Gastroesophageal sphincter (tissue), 3 donors: Measurements from ENCODE around the gene CLMP.

ENCODE experiments used
- EP300 ChIP-seq: sonication (generic); formaldehyde crosslinking; IDR thresholded peaks from one replicate; pipeline ENCODE4 v1.6.1; 2017; ENCODE audit warnings: antibody characterized with exemption, mild to moderate bottlenecking
- POLR2A ChIP-seq, 2 donors: fragments of 450-650 bp; IDR thresholded peaks; one replicate each; pipeline ENCODE4 v1.6.1; 2017; ENCODE audit warnings: antibody characterized with exemption in 2 of 2, mild to moderate bottlenecking in 2 of 2, moderate library complexity in 1 of 2
- POLR2AphosphoS5 ChIP-seq: sonication (generic); formaldehyde crosslinking; IDR thresholded peaks from one replicate; pipeline ENCODE4 v1.6.1; 2017; ENCODE audit warnings: antibody characterized with exemption
- TF ChIP-seq, protein P1 (sequence below), 4 experiments: fragments of 200-600 bp in 2 of 4; fragments of 450-650 bp in 2 of 4; sonication (generic) in 1 of 4; IDR thresholded peaks; one replicate each; pipeline ENCODE4 v1.5.1; 2017 to 2019; ENCODE audit warnings: antibody characterized with exemption in 4 of 4, mild to moderate bottlenecking in 2 of 4, moderate library complexity in 2 of 4

DNA sequence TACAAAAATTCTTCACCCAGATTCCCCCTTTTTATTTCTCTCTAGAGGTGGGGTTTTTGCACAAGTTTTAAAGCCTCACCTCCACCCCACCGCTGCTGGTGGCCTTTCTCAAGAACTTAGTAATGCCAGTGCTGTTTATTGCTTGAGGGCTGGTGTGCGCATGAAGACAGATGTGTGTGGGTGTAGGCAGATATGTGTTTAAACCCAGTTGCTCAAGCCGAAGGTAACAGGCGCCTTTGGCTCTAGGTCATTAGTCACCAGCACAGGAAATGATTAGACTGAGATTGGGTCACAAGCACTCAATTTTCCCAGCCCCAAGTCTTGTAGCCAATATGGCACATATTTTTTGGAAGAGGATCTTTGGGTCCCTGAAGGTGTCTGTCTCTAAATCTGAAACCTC, 2.7 kb upstream of the CLMP start:
- TF ChIP-seq POLR2AphosphoS5 (no peak), POLR2A (IDR thresholded peaks at IDR 0.05) (no peak), EP300 (no peak)
- TF ChIP-seq, protein P1, sequence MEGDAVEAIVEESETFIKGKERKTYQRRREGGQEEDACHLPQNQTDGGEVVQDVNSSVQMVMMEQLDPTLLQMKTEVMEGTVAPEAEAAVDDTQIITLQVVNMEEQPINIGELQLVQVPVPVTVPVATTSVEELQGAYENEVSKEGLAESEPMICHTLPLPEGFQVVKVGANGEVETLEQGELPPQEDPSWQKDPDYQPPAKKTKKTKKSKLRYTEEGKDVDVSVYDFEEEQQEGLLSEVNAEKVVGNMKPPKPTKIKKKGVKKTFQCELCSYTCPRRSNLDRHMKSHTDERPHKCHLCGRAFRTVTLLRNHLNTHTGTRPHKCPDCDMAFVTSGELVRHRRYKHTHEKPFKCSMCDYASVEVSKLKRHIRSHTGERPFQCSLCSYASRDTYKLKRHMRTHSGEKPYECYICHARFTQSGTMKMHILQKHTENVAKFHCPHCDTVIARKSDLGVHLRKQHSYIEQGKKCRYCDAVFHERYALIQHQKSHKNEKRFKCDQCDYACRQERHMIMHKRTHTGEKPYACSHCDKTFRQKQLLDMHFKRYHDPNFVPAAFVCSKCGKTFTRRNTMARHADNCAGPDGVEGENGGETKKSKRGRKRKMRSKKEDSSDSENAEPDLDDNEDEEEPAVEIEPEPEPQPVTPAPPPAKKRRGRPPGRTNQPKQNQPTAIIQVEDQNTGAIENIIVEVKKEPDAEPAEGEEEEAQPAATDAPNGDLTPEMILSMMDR (IDR thresholded peaks at IDR 0.05) = no peak
